GM12873 (cell line): ENCODE data around the gene RHOT2.

Source experiments
- CTCF ChIP-seq: IDR thresholded peaks from 2 replicates; pipeline ENCODE4 v1.5.1; 2012; ENCODE audit warnings: low read depth, mild to moderate bottlenecking, moderate library complexity, low read length, control low read depth; ENCODE audit not compliant: insufficient read depth; ENCODE audit errors: missing control alignments

The RHOT2 gene

GRCh38 chr16:689175-689897 lies 21.4 kb downstream of the RHOT2 start:
- TF ChIP-seq CTCF = no peak

- no peak for TF ChIP-seq CTCF
Observed at GRCh38 chr16:692356-693108, 24.6 kb downstream of the RHOT2 start.

GRCh38 chr16:693364-693763 lies 25.4 kb downstream of the RHOT2 start:
- no peak for TF ChIP-seq CTCF

- TF ChIP-seq CTCF = no peak
Observed at GRCh38 chr16:693766-694165, 25.8 kb downstream of the RHOT2 start.

- TF ChIP-seq CTCF = no peak
Observed at GRCh38 chr16:694187-694862, 26.4 kb downstream of the RHOT2 start.

GRCh38 chr16:694863-695354 lies 27.0 kb downstream of the RHOT2 start:
- no peak for TF ChIP-seq CTCF
